PC-3 (cell line): Measurements from ENCODE around the gene MAGI2. TPM values are rescaled to one million over a fixed set of nuclear protein-coding genes. Genes with fewer than 3 reads are reported as not detected.

Source experiments
- ATAC-seq: fragments of 200-7000 bp; cut with Tn5 transposase; 2 replicates; pipeline ENCODE4 v1.9.1; 2020; ENCODE audit warnings: mild to moderate bottlenecking, moderate library complexity
- BruUV-seq: library from RNA; stranded (reverse); fragments of 400-500 nt; replicated peaks from 2 replicates; lab custom pipeline; 2021; lab: Mats Ljungman, UMichigan
- CTCF ChIA-PET: fragments of 300-600 bp; sonication (Branson Sonifier 250); formaldehyde crosslinking; loops from one replicate; lab custom pipeline; 2022; ENCODE audit warnings: antibody characterized with exemption; lab: Charles Lee
- POLR2A ChIA-PET: fragments of 300-600 bp; sonication (Branson Sonifier 250); formaldehyde crosslinking; loops from one replicate; lab custom pipeline; 2022; ENCODE audit warnings: antibody characterized with exemption; ENCODE audit not compliant: unreplicated experiment; lab: Charles Lee
- DNase-seq: peaks from one replicate; pipeline ENCODE4 v3.0.0-alpha.2; 2015
- H2AFZ ChIP-seq: fragments of 300-600 bp; sonication (generic); 2 replicates; pipeline ENCODE4 v1.6.0; 2016; ENCODE audit warnings: antibody characterized with exemption, low read length
- H3F3A ChIP-seq: fragments of 300-600 bp; sonication (generic); one replicate; pipeline ENCODE4 v1.6.0; 2017; ENCODE audit warnings: antibody characterized with exemption, low read length, control low read depth, mild to moderate bottlenecking; ENCODE audit not compliant: unreplicated experiment
- H3K27ac ChIP-seq: fragments of 300-600 bp; sonication (generic); 2 replicates; pipeline ENCODE4 v1.5.1; 2016; ENCODE audit warnings: mild to moderate bottlenecking, low read length
- H3K27me3 ChIP-seq: fragments of 300-600 bp; sonication (generic); 2 replicates; pipeline ENCODE4 v1.6.1; 2016; ENCODE audit warnings: low read length, mixed read lengths
- H3K36me3 ChIP-seq: fragments of 300-600 bp; sonication (generic); 2 replicates; pipeline ENCODE4 v1.6.1; 2016; ENCODE audit warnings: low read depth, mixed run types, low read length, mixed read lengths
- H3K4me1 ChIP-seq: fragments of 300-600 bp; sonication (generic); 2 replicates; pipeline ENCODE4 v1.5.1; 2016; ENCODE audit warnings: low read length; ENCODE audit not compliant: insufficient read depth
- H3K4me2 ChIP-seq: fragments of 300-600 bp; sonication (generic); 2 replicates; pipeline ENCODE4 v1.6.0; 2016; ENCODE audit warnings: low read length
- H3K4me3 ChIP-seq: fragments of 300-600 bp; sonication (generic); 2 replicates; pipeline ENCODE4 v1.5.1; 2016; ENCODE audit warnings: mild to moderate bottlenecking, low read length, mixed read lengths
- H3K79me2 ChIP-seq: fragments of 300-600 bp; sonication (generic); 2 replicates; pipeline ENCODE4 v1.6.1; 2017; ENCODE audit warnings: low read length, mixed read lengths
- H3K9ac ChIP-seq: fragments of 300-600 bp; sonication (generic); 2 replicates; pipeline ENCODE4 v1.6.0; 2016; ENCODE audit warnings: mild to moderate bottlenecking, low read length
- H3K9me2 ChIP-seq: fragments of 300-600 bp; sonication (generic); replicated peaks from 2 replicates; pipeline ENCODE4 v1.6.1; 2016; ENCODE audit warnings: mixed run types, low read length, mixed read lengths
- H3K9me3 ChIP-seq: fragments of 300-600 bp; sonication (generic); 2 replicates; pipeline ENCODE4 v1.6.1; 2016; ENCODE audit warnings: low read length, mixed read lengths
- H4K20me1 ChIP-seq: fragments of 300-600 bp; sonication (generic); 2 replicates; pipeline ENCODE4 v1.6.1; 2016; ENCODE audit warnings: low read length, mixed read lengths
- CTCF ChIP-seq: fragments of 300-600 bp; sonication (generic); conservative IDR thresholded peaks from 2 replicates; pipeline ENCODE4 v1.5.1; 2017; ENCODE audit warnings: antibody characterized with exemption, low read depth, mild to moderate bottlenecking, low read length
- EZH2 ChIP-seq: fragments of 300-600 bp; sonication (generic); IDR thresholded peaks from one replicate; pipeline ENCODE4 v1.6.1; 2017; ENCODE audit warnings: antibody characterized with exemption, mild to moderate bottlenecking, low read length; ENCODE audit not compliant: unreplicated experiment
- EZH2phosphoT487 ChIP-seq: fragments of 300-600 bp; sonication (generic); IDR thresholded peaks from 2 replicates; pipeline ENCODE4 v1.6.1; 2018; ENCODE audit warnings: mild to moderate bottlenecking, antibody characterized with exemption, low read length, borderline replicate concordance
- intact Hi-C: fragments of 100-400 bp; cut with micrococcal nuclease; formaldehyde crosslinking; loops from 2 replicates; pipeline ENCODE4 v1.9.0; 2023
- total RNA-seq: library from RNA; depleted of rRNA; stranded (reverse); fragments of >200 nt; gene quantifications from 2 replicates; pipeline ENCODE4 v1.2.3, GENCODE V29; 2014

Gene MAGI2
- total RNA-seq, 1 experiment from 2014 or later = not detected

GRCh38 chr7:78017591-78018100 is 1435.8 kb downstream of the MAGI2 start:
- no peak overlapping the region for H3K27ac ChIP-seq
- no TSS peak for BruUV-seq
- CTCF ChIA-PET = no interaction called here

GRCh38 chr7:78015574-78016260 is 1437.8 kb downstream of the MAGI2 start:
- intact Hi-C loops = no loop called here
- H3K9me2 ChIP-seq = no peaks in the 10 kb centered on the region
- no peaks in the 10 kb centered on the region for H3K9me3 ChIP-seq
- H3F3A ChIP-seq = no peaks in the 10 kb centered on the region
- ChIA-PET POLR2A (no interaction called here), CTCF (no interaction called here)
- H3K9ac ChIP-seq = no peak overlapping the region
- H3K4me3 ChIP-seq = no peak overlapping the region
- H3K79me2 ChIP-seq = no peaks in the 10 kb centered on the region
- BruUV-seq = no TSS peak
- TF ChIP-seq CTCF = no peak
- TF ChIP-seq EZH2 = no peak
- no peak for DNase-seq
- H4K20me1 ChIP-seq = no peaks in the 10 kb centered on the region
- H3K36me3 ChIP-seq = no peaks in the 10 kb centered on the region
- H3K27me3 ChIP-seq = peaks cover 21% of the 10 kb centered on the region; the same call in 1 of the 2 replicates
- no peak overlapping the region for H2AFZ ChIP-seq
- no peak overlapping the region for H3K4me2 ChIP-seq
- no peak overlapping the region for H3K27ac ChIP-seq
- peaks cover 8% of the 10 kb centered on the region for H3K4me1 ChIP-seq
- ATAC-seq = no peak

More at GRCh38 chr7:78017591-78018100, 1435.8 kb downstream of the MAGI2 start:
- no peaks in the 10 kb centered on the region for H3K79me2 ChIP-seq
- peaks cover 8% of the 10 kb centered on the region for H3K4me1 ChIP-seq
- H3K4me3 ChIP-seq = no peak overlapping the region
- POLR2A ChIA-PET = no interaction called here
- peaks cover 33% of the 10 kb centered on the region for H3K27me3 ChIP-seq
- H3K36me3 ChIP-seq = no peaks in the 10 kb centered on the region
- H3K9me2 ChIP-seq = no peaks in the 10 kb centered on the region
- DNase-seq (no peak), ATAC-seq (no peak)
- no peaks in the 10 kb centered on the region for H4K20me1 ChIP-seq
- no peak overlapping the region for H2AFZ ChIP-seq
- TF ChIP-seq EZH2 (no peak), EZH2phosphoT487 (no peak)
- H3K9me3 ChIP-seq = no peaks in the 10 kb centered on the region
- H3K9ac ChIP-seq = no peak overlapping the region
- H3K4me2 ChIP-seq = no peak overlapping the region
- no peaks in the 10 kb centered on the region for H3F3A ChIP-seq
- intact Hi-C loops = loop anchor here (2.0 kb wide), 1 partner anchor 569 kb away; no protein-coding TSS in a partner anchor

GRCh38 chr7:78014401-78014800 is 1439.1 kb downstream of the MAGI2 start:
- no peak for TF ChIP-seq CTCF
- no peak for TF ChIP-seq EZH2
- no peak for TF ChIP-seq EZH2phosphoT487
- BruUV-seq = no TSS peak
- Histone ChIP-seq H3K27ac (no peak overlapping the region), H2AFZ (no peak overlapping the region), H4K20me1 (no peaks in the 10 kb centered on the region), H3K36me3 (no peaks in the 10 kb centered on the region), H3F3A (no peaks in the 10 kb centered on the region), H3K4me2 (no peak overlapping the region), H3K79me2 (no peaks in the 10 kb centered on the region), H3K9me3 (no peaks in the 10 kb centered on the region), H3K4me3 (no peak overlapping the region), H3K9ac (no peak overlapping the region), H3K9me2 (no peaks in the 10 kb centered on the region), H3K4me1 (peaks cover 3% of the 10 kb centered on the region), H3K27me3 (peaks cover 21% of the 10 kb centered on the region; the same call in 1 of the 2 replicates)
- ATAC-seq (no peak), DNase-seq (no peak)
- ChIA-PET POLR2A (no interaction called here), CTCF (no interaction called here)
- intact Hi-C loops = no loop called here
